ENCODE data around the gene EVL.
A peak's percentile ranks its signal among the peaks of the same experiment; 100 is the strongest.

The EVL gene, protein sequence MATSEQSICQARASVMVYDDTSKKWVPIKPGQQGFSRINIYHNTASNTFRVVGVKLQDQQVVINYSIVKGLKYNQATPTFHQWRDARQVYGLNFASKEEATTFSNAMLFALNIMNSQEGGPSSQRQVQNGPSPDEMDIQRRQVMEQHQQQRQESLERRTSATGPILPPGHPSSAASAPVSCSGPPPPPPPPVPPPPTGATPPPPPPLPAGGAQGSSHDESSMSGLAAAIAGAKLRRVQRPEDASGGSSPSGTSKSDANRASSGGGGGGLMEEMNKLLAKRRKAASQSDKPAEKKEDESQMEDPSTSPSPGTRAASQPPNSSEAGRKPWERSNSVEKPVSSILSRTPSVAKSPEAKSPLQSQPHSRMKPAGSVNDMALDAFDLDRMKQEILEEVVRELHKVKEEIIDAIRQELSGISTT

DNA sequence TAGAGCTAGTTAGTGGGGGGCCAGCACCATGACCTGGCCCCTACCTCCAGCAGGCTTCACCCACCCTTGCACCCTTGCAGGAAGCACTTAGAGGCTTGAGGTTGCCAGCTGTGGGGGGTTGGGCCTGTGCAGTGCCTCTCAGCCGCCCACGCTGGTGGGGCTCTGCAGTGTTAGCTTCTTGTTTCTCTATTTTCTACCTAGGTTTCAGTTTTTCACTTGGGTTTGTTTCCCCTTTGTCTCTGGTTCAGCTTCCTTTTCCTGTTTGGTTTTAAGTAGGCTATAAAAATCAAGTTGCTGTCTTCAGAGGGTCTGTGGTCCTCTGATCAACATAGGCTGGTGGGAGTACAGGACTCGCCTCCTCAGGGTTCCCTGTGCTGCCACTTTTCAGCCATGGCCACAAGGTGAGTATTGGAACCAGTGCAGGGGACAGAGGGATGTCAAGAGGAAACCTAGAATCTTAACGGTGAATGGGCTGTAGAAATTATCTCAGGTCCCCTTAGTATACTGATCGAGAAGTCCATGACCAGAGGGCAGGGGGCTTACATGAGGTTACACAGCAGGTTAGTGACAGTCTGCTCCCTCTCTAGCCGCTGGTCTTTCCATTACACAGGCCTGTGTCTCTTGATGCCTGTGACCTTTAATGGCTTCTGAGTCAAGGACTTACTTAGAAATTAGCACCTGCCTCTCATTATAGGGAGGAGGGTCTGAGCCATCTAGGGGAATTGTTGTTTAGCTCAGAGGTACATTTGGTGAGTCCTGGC, at the start of gene EVL:
Gene EVL, plus strand, starts transcription at position 312 of the 761 bp plus-strand sequence. Its CDS starts 79 bp downstream, at position 391.
- 0 out of 2 replicates have a peak, but pooled peaks cover 1% of the 10 kb centered on the region for H3K36me3 ChIP-seq (ENCODE audit: control insufficient read depth, insufficient read depth, low read length)
- peak; percentile 85 for DNase-seq (ENCODE audit: extremely low read depth, insufficient read length)
- TF ChIP-seq, protein P1, sequence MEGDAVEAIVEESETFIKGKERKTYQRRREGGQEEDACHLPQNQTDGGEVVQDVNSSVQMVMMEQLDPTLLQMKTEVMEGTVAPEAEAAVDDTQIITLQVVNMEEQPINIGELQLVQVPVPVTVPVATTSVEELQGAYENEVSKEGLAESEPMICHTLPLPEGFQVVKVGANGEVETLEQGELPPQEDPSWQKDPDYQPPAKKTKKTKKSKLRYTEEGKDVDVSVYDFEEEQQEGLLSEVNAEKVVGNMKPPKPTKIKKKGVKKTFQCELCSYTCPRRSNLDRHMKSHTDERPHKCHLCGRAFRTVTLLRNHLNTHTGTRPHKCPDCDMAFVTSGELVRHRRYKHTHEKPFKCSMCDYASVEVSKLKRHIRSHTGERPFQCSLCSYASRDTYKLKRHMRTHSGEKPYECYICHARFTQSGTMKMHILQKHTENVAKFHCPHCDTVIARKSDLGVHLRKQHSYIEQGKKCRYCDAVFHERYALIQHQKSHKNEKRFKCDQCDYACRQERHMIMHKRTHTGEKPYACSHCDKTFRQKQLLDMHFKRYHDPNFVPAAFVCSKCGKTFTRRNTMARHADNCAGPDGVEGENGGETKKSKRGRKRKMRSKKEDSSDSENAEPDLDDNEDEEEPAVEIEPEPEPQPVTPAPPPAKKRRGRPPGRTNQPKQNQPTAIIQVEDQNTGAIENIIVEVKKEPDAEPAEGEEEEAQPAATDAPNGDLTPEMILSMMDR (IDR thresholded peaks at IDR 0.05; ENCODE audit: insufficient read depth, low read length, poor library complexity, severe bottlenecking): no peak
- no peaks in the 10 kb centered on the region for H3K27me3 ChIP-seq (replicated peaks; ENCODE audit: control insufficient read depth, insufficient read depth, low read length)
- peak within 1 kb of the TSS; percentile 59 for H3K4me3 ChIP-seq (replicated peaks; ENCODE audit: low read depth, low read length)

DNA sequence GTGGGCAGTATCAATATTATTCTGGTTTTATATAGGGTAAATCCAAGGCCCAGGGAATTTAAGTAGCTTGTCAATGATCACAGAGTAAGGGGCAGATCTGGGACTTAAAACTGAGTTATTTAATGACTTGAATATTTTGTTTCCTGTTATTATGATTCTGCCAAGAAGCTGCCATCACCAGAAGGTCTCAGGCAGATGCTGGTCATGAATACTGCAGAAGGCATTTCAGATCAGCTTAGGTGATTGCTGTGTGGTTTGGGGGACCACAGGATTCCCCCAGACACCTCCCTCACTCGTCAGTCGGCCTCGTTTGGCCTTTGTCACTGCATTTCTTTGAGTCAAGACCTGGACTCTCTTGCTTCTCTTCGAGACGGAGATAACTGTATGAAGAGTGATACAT, 47.7 kb upstream of the EVL start:
- Histone ChIP-seq H3K36me3 (ENCODE audit: control insufficient read depth, insufficient read depth, low read length) (no peaks in the 10 kb centered on the region), H3K4me3 (replicated peaks; ENCODE audit: low read depth, low read length) (no peak overlapping the region), H3K27me3 (replicated peaks; ENCODE audit: control insufficient read depth, insufficient read depth, low read length) (no peaks in the 10 kb centered on the region)
- TF ChIP-seq, protein P1 (IDR thresholded peaks at IDR 0.05; ENCODE audit: insufficient read depth, low read length, poor library complexity, severe bottlenecking): no peak
- DNase-seq (ENCODE audit: extremely low read depth, insufficient read length): no peak

DNA sequence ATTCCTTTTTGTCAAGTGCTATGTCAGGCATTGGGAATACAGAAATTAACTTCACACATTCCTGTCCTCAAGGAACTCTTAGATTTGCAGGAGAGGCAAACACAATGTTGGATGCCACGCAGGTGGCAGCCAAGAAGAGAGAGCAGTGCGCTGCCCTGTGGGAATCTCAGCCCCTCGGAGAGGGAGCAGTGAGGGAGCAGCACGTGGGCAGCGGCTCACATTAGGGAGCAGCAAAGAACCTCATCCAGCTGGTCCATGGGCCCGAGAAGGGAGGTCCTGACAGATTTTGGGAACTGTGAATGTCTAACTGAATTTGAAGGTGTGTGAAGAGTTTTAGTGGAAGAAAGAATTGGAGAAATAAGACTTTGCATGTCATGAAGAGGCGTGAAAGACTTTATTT, 47.2 kb upstream of the EVL start:
- TF ChIP-seq, protein P1 (IDR thresholded peaks at IDR 0.05; ENCODE audit: insufficient read depth, low read length, poor library complexity, severe bottlenecking): no peak
- H3K36me3 ChIP-seq (ENCODE audit: control insufficient read depth, insufficient read depth, low read length): no peaks in the 10 kb centered on the region
- no peak for DNase-seq (ENCODE audit: extremely low read depth, insufficient read length)
- no peak overlapping the region for H3K4me3 ChIP-seq (replicated peaks; ENCODE audit: low read depth, low read length)
- no peaks in the 10 kb centered on the region for H3K27me3 ChIP-seq (replicated peaks; ENCODE audit: control insufficient read depth, insufficient read depth, low read length)

DNA sequence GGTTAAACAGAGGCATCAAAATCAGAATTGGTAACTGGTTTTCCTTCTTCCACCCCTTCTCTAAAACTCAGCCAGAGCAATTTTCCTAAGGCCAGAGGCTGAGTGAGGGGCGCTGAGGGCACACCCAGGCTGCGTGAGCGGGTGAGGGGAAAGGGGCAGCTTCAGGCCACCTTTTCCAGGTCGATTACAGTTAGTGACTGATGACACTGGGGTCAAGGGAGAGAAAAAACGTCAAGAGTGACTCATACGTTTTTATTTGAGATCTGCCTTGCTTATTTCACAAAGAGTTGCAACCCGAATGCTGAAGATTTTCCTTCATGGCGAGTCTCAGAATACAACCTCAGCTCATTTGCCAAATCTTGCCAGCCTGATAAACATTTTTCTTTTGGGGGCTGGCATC, 46.7 kb upstream of the EVL start:
- no peaks in the 10 kb centered on the region for H3K36me3 ChIP-seq (ENCODE audit: control insufficient read depth, insufficient read depth, low read length)
- no peak overlapping the region for H3K4me3 ChIP-seq (replicated peaks; ENCODE audit: low read depth, low read length)
- H3K27me3 ChIP-seq (replicated peaks; ENCODE audit: control insufficient read depth, insufficient read depth, low read length): no peaks in the 10 kb centered on the region
- TF ChIP-seq, protein P1 (IDR thresholded peaks at IDR 0.05; ENCODE audit: insufficient read depth, low read length, poor library complexity, severe bottlenecking): no peak
- no peak for DNase-seq (ENCODE audit: extremely low read depth, insufficient read length)

DNA sequence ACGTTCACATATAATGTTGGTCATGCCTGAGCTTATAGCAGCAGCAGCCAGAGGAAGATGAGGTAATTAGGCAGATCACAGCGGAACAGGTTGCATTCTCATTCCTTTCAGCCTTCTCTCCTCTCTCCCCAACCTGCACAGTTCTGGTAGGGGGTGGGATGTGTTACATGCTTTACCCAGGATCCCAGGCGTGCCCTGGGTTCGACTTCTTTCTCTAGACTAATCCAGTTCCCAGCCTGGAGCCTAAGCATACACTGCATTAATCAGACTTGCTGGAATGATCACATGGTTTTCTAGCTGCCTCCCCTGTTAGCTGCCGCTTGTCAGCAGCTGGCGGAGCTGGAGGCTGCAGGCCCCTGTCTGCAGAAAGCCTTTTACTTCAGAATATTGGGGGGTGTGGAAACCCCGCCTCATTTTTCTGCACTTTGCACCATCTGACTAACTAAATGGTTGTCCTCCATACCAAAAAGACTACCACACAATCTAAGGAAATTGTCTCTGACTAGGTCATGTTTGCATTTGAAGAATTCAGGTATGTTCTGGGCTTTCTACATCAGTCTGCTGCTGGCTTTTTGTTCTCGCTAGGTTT, 46.0 kb upstream of the EVL start:
- DNase-seq (ENCODE audit: extremely low read depth, insufficient read length): no peak
- TF ChIP-seq, protein P1 (IDR thresholded peaks at IDR 0.05; ENCODE audit: insufficient read depth, low read length, poor library complexity, severe bottlenecking): no peak
- no peaks in the 10 kb centered on the region for H3K27me3 ChIP-seq (replicated peaks; ENCODE audit: control insufficient read depth, insufficient read depth, low read length)
- H3K36me3 ChIP-seq (ENCODE audit: control insufficient read depth, insufficient read depth, low read length): no peaks in the 10 kb centered on the region
- no peak overlapping the region for H3K4me3 ChIP-seq (replicated peaks; ENCODE audit: low read depth, low read length)
